GM19043 (cell line): Measurements from ENCODE around the gene CYTH3.
"Not testable (repeated sequence)": the region's sequence is repeated elsewhere in the genome, so short reads cannot be mapped to it uniquely, and the experiment has no call there.

Experiments used
- ATAC-seq: cut with Tn5 transposase; IDR thresholded peaks from one replicate; pipeline ENCODE4 v1.9.1; 2021; ENCODE audit warnings: low read depth; ENCODE audit not compliant: unreplicated experiment

The CYTH3 gene

GRCh38 chr7:6272481-6273323 is at the start of gene CYTH3:
CYTH3 (minus strand) TSS chr7:6272624; CDS start chr7:6272507, 117 bp downstream.
- ATAC-seq, result peak; percentile 76

GRCh38 chr7:6320791-6321190 is 48.4 kb upstream of the CYTH3 start:
- no peak for ATAC-seq

GRCh38 chr7:6317797-6318438 is 45.5 kb upstream of the CYTH3 start:
- ATAC-seq, result no peak

GRCh38 chr7:6316226-6316625 is 43.8 kb upstream of the CYTH3 start:
- no peak for ATAC-seq

GRCh38 chr7:6315746-6316145 is 43.3 kb upstream of the CYTH3 start:
- no peak for ATAC-seq

- no peak for ATAC-seq
Observed at GRCh38 chr7:6310271-6310993, 38.0 kb upstream of the CYTH3 start.

GRCh38 chr7:6307762-6308161 is 35.3 kb upstream of the CYTH3 start:
- no peak for ATAC-seq

- no peak for ATAC-seq
Observed at GRCh38 chr7:6306471-6306870, 34.0 kb upstream of the CYTH3 start.

GRCh38 chr7:6305330-6305729 is 32.9 kb upstream of the CYTH3 start:
- no peak for ATAC-seq

GRCh38 chr7:6301446-6301845 is 29.0 kb upstream of the CYTH3 start:
- ATAC-seq, result not testable (repeated sequence)

- no peak for ATAC-seq
Observed at GRCh38 chr7:6299774-6300173, 27.4 kb upstream of the CYTH3 start.

- ATAC-seq, result no peak
Observed at GRCh38 chr7:6294839-6295238, 22.4 kb upstream of the CYTH3 start.

GRCh38 chr7:6293202-6293601 is 20.8 kb upstream of the CYTH3 start:
- ATAC-seq, result no peak

- ATAC-seq, result not testable (repeated sequence)
Observed at GRCh38 chr7:6291941-6292340, 19.5 kb upstream of the CYTH3 start.

GRCh38 chr7:6291531-6291930 is 19.1 kb upstream of the CYTH3 start:
- no peak for ATAC-seq

GRCh38 chr7:6290319-6290741 is 17.9 kb upstream of the CYTH3 start:
- no peak for ATAC-seq

- no peak for ATAC-seq
Observed at GRCh38 chr7:6288270-6288860, 15.9 kb upstream of the CYTH3 start.

- ATAC-seq, result no peak
Observed at GRCh38 chr7:6286486-6286885, 14.1 kb upstream of the CYTH3 start.

GRCh38 chr7:6284461-6285360 is 12.3 kb upstream of the CYTH3 start:
- no peak for ATAC-seq

- no peak for ATAC-seq
Observed at GRCh38 chr7:6284055-6284400, 11.6 kb upstream of the CYTH3 start.
